ENCODE results near the gene GRK2. TPM values are rescaled to one million over a fixed set of nuclear protein-coding genes. Genes with fewer than 3 reads are reported as not detected.

The GRK2 gene
- total RNA-seq, 4 donors from 2014 or later, result 40.2 to 79.8 (median 68.4) TPM

DNA sequence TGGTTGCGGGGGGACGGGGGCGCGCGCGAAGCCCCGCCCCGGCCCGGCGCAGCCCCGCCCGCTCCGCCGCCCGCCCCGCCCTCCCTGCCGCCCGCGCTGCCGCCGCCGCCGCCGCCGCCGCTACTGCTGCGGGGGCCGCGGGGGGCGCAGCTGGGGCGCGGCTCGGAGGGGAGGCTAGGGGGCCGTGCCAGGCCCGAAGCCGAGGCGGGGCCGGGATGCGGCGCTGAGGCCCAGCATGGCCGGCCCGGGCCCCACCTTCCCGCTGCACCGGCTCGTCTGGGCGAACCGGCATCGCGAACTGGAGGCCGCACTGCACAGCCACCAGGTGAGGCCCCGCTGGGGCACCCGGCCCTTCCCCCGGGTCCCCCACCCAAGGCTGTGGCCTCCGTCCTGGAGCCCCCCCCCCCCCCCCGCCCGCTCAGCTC is 23.0 kb downstream of the GRK2 start, which contains the start of gene ANKRD13D:
Gene ANKRD13D, plus strand, starts transcription at position 78 of the 425 bp plus-strand sequence. Its CDS starts 158 bp downstream, at position 236.
- intact Hi-C loops (cut with DNase I; ENCODE audit: low total_unique reads), result loop anchor here (1.0 kb wide), 2 partner anchors 23 to 28 kb away; partner anchors contain the start of gene GRK2
- Histone ChIP-seq H3K4me3 (peak within 1 kb of the TSS; percentile 69 to 92 (median 76)), H3K27ac (peak within 1 kb of the TSS; percentile 71 to 91 (median 84)), H3K9me3 (no peaks in the 10 kb centered on the region), H3K36me3 (peaks cover 0 to 22% of the 10 kb centered on the region in 2 donors), H3K4me1 (peaks cover 20 to 21% of the 10 kb centered on the region in 2 donors), H3K27me3 (no peaks in the 10 kb centered on the region)
- in situ Hi-C loops (cut with MboI; ENCODE audit: low sequenced_read_pairs in 4 of 4), result no loop called here
- DNase-seq (no peak), ATAC-seq (peak; percentile 73 to 77)
- TF ChIP-seq, protein P1, sequence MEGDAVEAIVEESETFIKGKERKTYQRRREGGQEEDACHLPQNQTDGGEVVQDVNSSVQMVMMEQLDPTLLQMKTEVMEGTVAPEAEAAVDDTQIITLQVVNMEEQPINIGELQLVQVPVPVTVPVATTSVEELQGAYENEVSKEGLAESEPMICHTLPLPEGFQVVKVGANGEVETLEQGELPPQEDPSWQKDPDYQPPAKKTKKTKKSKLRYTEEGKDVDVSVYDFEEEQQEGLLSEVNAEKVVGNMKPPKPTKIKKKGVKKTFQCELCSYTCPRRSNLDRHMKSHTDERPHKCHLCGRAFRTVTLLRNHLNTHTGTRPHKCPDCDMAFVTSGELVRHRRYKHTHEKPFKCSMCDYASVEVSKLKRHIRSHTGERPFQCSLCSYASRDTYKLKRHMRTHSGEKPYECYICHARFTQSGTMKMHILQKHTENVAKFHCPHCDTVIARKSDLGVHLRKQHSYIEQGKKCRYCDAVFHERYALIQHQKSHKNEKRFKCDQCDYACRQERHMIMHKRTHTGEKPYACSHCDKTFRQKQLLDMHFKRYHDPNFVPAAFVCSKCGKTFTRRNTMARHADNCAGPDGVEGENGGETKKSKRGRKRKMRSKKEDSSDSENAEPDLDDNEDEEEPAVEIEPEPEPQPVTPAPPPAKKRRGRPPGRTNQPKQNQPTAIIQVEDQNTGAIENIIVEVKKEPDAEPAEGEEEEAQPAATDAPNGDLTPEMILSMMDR (IDR thresholded peaks at IDR 0.05 in 4 of 5, conservative IDR thresholded peaks at IDR 0.05 in 1 of 5), result no peak
- no peak for TF ChIP-seq POLR2A (IDR thresholded peaks at IDR 0.05)

DNA sequence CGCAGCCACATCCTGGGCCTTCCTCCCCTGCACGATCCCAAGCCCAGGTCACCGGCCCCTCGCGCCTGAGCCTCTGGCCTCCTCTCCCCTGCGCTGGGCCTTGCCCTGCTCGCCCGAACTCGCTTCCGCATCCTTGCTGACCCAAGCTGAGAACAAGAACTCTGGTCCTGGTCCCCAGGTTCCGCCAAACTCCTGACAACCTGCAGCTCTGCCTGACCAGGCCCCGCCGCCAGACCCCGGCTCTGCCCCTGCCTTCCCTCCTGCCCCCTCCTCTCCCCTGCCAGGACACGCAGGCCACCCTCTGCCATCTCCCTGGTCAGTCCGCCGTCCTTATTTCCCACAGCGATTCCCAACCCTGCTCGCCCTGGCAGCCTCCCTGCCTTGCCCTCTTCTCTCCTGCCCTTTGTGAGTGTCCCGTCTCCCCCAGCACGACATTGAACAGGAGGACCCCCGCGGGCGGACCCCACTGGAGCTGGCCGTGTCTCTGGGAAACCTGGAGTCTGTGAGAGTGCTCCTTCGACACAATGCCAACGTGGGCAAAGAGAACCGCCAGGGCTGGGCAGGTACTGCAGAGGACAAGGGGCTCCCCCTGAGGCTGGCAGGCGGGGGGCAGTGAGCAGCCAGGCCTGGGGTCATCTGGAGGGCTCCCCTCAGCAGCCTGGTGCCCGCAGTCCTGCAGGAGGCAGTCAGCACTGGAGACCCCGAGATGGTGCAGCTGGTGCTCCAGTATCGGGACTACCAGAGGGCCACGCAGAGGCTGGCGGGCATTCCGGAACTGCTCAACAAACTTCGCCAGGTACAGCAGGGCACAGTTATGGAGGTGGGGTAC is 23.6 kb downstream of the GRK2 start:
- peak overlapping the region; percentile 66 to 80 (median 70) for H3K4me3 ChIP-seq
- peak overlapping the region; percentile 52 to 62 (median 58) for H3K27ac ChIP-seq
- intact Hi-C loops (cut with DNase I; ENCODE audit: low total_unique reads), result loop anchor here (1.0 kb wide), 2 partner anchors 24 to 27 kb away; partner anchors contain the start of gene GRK2
- no peak for DNase-seq
- no peaks in the 10 kb centered on the region for H3K9me3 ChIP-seq
- TF ChIP-seq, protein P1 (IDR thresholded peaks at IDR 0.05 in 4 of 5, conservative IDR thresholded peaks at IDR 0.05 in 1 of 5), result no peak
- TF ChIP-seq POLR2A (IDR thresholded peaks at IDR 0.05), result no peak
- peaks cover 20 to 21% of the 10 kb centered on the region in 2 donors for H3K4me1 ChIP-seq
- ATAC-seq, result peak in 1 of 2 donors; percentile 26
- H3K36me3 ChIP-seq, result peaks cover 0 to 15% of the 10 kb centered on the region in 2 donors
- in situ Hi-C loops (cut with MboI; ENCODE audit: low sequenced_read_pairs in 4 of 4), result no loop called here
- no peaks in the 10 kb centered on the region for H3K27me3 ChIP-seq

DNA sequence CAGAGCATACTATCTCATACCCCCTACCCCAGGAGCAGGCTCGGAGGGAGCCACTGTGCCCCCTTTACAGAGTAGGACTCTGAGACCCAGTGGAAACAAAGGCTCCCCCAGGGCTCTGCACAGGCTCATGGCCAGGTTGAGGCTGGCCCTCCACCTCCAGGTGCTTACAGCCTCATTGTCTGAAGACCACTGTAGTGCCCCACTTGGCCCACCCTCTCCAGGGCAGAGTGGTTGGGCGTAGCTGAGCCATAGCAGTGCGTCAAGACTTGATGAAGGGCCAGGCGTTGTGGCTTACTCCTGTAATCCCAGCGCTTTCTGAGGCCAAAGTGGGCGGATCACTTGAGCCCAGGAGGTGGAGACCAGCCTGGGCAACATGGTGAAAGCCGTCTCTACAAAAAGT is 24.5 kb downstream of the GRK2 start:
- no peaks in the 10 kb centered on the region for H3K9me3 ChIP-seq
- no peak overlapping the region for H3K4me3 ChIP-seq
- in situ Hi-C loops (cut with MboI; ENCODE audit: low sequenced_read_pairs in 4 of 4) (no loop called here), intact Hi-C loops (cut with DNase I; ENCODE audit: low total_unique reads) (no loop called here)
- no peak for DNase-seq
- H3K27me3 ChIP-seq, result no peaks in the 10 kb centered on the region
- H3K27ac ChIP-seq, result no peak overlapping the region
- H3K36me3 ChIP-seq, result peaks cover 0 to 6% of the 10 kb centered on the region in 2 donors
- ATAC-seq, result no peak
- TF ChIP-seq, protein P1 (IDR thresholded peaks at IDR 0.05 in 4 of 5, conservative IDR thresholded peaks at IDR 0.05 in 1 of 5), result no peak
- TF ChIP-seq POLR2A (IDR thresholded peaks at IDR 0.05), result no peak
- peaks cover 20 to 21% of the 10 kb centered on the region in 2 donors for H3K4me1 ChIP-seq

DNA sequence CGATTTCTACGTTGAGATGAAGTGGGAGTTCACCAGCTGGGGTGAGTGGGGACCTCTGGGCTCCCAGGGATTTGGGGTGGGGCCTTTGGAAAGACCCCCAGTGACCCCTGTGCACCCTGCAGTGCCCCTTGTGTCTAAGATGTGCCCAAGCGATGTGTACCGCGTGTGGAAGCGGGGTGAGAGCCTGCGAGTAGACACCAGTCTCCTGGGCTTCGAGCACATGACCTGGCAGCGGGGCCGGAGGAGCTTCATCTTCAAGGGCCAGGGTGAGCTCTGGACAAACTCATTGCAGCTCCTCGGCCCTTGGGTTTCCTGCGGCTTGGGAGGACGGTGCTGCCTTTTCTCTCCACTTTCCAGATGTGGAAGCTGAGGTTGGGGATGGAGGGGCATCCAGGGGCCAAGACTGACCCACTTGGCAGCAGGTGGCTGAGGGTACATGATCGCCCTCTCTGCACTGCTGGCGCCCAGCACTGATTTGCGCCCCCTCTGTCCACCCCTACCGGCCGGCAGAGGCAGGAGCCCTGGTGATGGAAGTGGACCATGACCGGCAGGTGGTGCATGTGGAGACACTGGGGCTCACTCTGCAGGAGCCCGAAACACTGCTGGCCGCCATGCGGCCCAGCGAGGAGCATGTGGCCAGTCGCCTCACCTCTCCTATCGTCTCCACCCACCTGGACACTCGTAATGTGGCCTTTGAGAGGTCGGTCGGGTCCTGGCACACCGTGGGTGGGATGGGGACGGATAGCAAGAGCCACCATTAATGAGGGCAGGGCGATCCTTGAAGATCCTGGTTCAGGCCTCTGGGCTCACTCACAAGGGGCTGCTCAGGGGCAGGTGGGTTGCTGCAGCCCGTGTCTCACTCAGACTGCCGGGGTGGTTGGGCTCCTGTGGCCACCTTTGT is 25.5 kb downstream of the GRK2 start:
- Histone ChIP-seq H3K27me3 (no peaks in the 10 kb centered on the region), H3K36me3 (no peaks in the 10 kb centered on the region), H3K27ac (no peak overlapping the region), H3K4me1 (peaks cover 20 to 21% of the 10 kb centered on the region in 2 donors), H3K9me3 (no peaks in the 10 kb centered on the region), H3K4me3 (no peak overlapping the region)
- intact Hi-C loops (cut with DNase I; ENCODE audit: low total_unique reads), result no loop called here
- no peak for ATAC-seq
- in situ Hi-C loops (cut with MboI; ENCODE audit: low sequenced_read_pairs in 4 of 4), result no loop called here
- TF ChIP-seq, protein P1 (IDR thresholded peaks at IDR 0.05 in 4 of 5, conservative IDR thresholded peaks at IDR 0.05 in 1 of 5), result no peak
- TF ChIP-seq POLR2A (IDR thresholded peaks at IDR 0.05), result no peak
- DNase-seq, result no peak

Measured in gastrocnemius medialis (tissue), 4 donors.